Pons (tissue), 1 donor: ENCODE measurements around the gene STOM.
"Not testable (repeated sequence)": the region's sequence is repeated elsewhere in the genome, so short reads cannot be mapped to it uniquely, and the experiment has no call there.

Experiments
- DNase-seq: peaks from one replicate; pipeline ENCODE4 v3.0.0-alpha.2; 2016; ENCODE audit warnings: low spot score

The STOM gene, protein sequence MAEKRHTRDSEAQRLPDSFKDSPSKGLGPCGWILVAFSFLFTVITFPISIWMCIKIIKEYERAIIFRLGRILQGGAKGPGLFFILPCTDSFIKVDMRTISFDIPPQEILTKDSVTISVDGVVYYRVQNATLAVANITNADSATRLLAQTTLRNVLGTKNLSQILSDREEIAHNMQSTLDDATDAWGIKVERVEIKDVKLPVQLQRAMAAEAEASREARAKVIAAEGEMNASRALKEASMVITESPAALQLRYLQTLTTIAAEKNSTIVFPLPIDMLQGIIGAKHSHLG

DNA sequence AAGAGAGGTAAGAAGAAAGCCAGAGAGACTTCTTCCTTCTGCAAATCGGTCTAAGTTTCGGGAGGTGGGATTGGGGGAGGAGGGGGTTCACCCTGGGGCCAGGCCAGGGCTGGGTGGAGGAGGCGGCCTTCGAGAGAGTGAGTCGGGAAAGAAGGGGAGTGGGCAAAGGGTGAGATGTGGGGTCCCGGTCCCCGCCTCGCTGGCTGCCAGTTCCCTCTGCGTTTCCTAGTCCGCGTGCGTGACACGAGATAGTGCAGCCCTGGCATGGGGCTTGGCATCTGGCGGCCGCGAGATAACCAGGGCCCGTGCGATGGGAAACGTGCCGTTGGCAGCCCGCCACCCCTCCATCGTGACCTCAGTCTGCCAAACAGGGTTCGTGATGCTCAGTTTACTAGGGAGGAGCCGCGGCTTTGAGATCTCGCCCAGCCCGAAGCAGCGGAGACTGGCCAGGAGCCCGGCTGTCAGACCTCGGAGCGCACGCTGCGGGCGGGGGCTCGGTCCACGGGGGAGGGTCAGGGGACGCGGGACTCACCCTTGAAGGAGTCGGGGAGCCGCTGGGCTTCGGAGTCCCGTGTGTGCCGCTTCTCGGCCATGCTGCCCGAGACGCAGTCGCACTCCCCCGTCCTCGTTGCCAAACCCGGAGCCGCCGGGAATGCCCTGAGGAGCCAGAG lies at the start of gene STOM:
STOM (minus strand) TSS at position 656 of the 671 bp plus-strand sequence; CDS start at position 593, 63 bp downstream.
- peak; percentile 46 for DNase-seq

DNA sequence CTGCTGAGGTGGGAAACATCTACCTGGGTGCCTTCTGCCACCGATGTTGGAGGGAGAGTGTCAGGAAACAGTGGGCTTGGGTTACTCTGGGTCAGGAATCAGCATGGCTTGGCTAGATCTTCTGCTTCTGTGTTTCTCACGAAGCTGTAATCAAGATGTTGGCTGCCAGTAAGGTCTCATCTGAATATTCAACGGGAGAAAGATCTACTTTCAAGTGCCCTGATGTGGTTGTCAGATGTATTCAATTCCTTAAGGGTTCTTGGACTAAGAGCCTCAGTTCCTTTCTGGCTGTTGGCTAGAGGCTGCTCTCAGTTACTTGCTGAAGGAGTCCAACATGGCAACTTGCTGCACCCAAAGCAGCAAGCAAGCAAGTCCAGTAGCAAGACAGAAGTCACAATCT lies 41.9 kb upstream of the STOM start:
- DNase-seq = no peak

DNA sequence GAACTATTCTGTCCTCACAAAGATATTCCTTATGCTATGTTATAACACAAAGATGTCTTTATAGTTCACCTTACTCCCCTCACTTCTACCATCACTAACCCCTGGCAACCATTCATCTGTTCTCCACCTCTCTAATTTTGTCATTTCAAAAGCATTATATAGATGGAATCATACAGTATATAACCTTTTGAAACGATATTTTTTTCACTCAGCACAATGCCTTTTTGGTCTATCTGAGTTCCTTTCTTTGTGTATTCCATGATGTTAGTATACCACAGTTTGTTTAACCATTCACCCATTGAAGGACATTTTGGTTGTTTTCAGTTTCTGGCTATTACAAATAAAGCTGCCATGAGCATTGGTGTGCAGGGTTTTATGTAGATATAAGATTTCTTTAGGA lies 35.8 kb upstream of the STOM start:
- DNase-seq = no peak

DNA sequence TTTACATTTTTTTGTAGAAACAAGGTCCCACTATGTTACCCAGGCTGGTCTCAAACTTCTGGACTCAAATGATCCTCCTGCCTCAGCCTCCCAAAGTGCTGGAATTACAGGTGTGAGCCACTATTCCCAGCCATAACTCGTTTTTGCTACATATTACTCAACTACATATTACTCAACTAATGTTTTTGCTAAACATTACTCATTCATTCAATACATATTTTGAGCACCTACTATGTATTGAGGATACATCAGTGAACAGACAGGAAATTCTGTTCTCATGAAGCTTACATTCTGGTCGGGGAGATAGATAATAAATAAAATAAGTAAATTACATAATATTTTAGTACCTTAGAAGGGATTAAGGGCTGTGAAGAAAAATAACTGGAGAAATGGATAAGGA lies 34.9 kb upstream of the STOM start:
- no peak for DNase-seq

DNA sequence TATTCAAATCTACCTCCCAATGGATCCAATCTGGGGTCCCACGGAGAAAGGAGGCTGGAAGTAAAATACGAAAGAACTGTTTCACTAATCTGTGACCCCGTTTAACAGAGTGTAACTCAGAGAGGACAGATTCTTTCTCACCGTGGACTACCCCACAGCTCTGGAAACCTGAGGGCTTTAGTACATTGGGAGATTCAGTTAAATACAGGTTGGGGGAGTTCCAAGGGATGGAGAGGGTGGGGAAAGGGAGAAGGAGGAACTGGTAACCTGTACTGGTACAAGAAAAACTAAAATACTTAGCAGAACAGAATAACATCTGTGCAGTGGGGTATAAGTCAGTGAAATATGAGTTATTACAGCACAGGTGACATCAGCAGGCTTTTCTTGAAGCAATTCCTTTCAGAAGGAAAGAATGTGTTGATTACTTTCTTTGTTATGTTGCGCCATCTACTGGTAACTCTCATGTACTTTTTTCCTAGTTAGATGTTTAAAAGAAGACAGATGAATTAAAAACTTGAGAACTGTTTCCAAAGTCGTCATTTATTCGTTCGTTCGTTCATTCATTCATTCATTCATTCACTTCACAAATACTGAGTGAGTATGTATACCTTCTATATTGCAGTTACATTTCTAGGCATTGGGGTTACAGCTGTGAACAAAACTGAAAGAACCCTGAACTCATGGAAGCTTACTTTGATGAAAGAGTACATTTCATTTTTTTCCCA lies 30.0 kb upstream of the STOM start:
- DNase-seq = peak; percentile 85

DNA sequence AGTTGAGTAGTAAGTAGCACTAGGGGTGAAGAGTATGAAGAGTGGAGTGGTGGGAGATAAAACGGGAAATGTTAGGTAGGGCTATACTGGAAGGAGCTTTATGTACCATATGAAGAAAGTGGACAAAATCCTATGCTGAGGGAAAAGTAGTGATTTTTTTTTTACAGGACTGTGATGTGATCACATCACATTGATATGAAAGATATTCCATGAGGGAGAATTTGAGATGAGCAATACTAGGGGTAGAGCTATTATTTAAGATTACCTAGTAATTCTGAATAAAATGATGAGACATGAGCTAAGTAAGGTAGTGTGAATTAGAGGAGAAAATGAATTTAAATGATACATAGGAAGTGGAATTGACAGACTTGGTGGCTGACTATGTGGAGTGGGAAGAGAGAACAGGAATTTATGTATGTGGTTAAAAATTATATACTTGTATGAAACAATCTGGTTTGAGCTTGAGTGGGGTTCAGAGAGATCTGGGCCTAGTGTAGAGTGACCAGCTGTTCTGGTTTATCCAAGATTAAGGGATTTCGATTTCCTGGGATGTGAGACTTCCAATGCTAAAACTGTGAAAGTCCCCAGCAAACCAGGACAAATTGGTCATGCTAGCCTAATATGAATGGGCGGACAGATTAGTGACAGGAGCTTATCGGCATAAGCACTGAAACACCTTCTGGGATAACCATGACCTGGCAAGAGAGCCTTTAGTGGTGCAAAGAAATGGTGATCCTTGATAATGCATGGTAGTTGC lies 29.3 kb upstream of the STOM start:
- no peak for DNase-seq

DNA sequence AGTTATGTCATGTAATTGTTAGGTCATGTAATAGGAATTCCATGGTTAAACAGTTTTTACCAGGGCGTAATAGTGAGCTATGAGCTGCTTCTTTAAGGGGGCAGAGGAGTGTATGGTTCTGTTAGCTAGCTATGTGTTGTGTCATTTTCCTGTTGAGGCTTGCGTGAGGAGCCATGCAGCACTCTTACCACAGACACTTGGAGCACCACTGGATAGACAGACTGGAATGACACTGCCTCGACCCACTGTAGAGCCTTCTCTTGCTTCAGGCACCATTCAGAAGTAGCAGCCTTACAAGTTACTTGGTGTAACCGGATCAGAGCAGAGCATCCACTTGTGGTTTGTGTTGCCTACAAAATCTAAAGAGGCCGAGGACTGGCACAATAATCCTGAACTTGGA lies 28.3 kb upstream of the STOM start:
- DNase-seq = no peak

DNA sequence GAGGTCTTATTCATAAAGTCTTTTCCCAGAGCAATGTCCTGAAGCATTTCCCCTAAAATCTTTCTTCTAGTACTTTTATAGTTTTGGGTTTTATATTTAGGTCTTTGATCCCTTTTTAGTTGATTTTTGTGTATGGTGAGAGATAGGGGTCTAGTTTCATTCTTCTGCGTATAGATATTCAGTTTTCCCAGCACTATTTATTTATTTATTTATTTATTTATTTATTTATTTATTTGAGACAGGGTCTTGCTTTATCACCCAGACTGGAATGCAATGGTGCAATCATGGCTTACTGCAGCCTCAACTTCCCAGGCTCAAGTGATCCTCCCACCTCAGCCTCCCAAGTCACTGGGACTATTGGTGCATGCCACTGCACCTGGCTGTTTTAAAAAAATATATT lies 27.2 kb upstream of the STOM start:
- not testable (repeated sequence) for DNase-seq

DNA sequence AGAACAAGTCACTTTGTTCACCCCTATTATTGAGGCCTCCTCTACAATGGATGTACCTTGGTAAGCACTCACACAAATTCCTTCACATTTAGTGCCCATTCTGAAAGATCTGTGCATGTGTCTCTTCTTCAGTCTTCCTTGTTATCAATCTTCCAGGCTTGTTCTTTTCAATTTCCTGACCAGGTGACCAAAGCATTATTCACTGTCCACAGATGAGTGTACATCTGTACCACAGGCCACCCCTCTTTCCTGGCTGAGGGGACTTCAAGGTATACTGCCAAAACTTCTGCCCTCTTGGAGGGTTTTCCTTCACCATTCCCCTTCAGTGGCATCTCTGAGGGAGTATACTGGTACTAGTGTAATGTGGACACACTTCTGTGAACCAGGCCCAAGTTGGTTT lies 25.5 kb upstream of the STOM start:
- DNase-seq = no peak

DNA sequence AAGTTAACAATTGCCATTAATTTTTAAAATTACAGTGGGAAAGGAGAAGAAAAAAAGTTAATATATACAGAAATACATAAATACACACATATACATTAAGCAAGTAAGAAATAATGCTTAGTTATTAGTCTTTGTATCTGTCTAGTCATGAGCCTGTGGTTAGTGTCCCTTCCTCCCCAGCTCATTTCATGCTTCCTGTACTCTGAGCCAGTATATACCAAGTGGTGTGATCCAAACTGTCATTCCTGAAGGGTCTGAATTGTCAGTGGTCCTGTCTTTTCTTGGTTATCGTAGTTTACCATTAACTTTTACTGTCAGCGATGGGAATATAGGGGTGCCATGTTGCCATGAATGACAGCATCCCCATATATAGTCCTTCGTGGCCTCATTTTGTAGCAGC lies 24.2 kb upstream of the STOM start:
- DNase-seq = no peak

DNA sequence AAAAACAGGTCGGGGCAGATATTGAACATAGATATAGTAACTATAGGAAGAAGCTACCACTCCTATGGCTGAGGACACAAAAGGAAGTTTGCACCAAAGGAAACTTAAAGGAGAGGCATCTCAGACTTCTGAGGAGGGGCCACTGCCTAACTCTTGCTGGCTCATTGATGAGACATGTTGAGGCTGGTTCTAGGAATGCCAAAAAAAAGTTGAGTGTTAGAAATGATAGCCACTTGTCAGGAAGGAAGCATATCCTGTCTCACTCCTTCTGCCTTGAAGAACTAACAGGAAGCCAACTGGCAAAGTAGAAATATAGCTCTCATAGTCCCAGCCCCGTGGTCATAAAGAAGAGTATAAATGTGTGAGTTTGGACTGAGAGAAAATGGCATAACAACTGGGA lies 23.3 kb upstream of the STOM start:
- DNase-seq = no peak

DNA sequence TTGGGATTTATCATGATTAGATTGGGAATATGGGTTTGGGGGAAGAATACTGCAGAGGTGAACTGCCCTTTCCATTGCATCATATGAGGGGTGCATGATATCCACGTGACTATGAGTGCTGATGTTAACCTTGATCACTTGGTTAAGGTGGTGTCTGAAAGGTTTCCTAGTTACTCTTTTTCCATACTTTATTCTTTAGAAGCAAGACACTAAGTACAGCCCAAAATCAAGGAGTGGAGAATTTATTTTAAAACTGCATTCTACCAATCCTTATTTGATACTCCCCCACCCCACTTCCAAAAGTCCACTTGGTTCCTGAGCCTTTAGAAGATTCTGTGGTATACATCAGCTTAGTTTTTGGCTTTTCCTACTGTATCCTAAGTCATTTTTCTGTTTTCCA lies 20.3 kb upstream of the STOM start:
- DNase-seq = no peak

DNA sequence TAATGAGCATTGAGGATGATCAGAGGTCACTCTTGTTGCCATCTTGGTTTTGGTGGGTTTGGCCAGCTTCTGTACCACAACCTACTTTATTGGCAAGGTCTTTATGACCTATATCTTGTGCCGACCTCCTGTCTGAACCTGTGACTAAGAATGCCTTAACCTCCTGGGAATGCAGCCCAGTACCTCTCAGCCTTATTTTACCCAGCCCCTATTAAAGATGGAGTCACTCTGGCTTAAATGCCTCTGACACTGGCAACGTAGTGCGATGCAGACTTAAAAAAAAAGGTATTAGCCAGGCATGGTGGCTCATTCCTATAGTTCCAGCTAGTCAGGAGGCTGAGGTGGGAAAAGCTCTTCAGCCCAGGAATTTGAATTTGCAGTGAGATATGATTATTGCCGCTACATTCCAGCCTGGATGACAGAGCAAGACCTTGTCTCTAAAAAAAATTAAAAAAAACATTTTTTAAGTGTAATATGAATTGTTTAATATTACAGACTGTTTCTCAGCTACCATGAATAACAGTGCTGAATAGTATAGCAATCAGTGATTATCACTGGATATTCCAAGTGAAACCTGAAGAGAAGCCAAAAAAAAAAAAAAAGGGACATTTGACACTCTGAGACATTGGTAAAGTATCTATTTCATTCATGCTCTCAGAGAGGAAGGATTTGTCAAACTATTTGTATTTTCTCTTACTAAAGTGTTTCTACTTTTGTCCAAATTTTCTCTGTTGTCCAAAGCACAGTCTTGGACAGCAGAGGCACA lies 18.3 kb upstream of the STOM start:
- DNase-seq = no peak

DNA sequence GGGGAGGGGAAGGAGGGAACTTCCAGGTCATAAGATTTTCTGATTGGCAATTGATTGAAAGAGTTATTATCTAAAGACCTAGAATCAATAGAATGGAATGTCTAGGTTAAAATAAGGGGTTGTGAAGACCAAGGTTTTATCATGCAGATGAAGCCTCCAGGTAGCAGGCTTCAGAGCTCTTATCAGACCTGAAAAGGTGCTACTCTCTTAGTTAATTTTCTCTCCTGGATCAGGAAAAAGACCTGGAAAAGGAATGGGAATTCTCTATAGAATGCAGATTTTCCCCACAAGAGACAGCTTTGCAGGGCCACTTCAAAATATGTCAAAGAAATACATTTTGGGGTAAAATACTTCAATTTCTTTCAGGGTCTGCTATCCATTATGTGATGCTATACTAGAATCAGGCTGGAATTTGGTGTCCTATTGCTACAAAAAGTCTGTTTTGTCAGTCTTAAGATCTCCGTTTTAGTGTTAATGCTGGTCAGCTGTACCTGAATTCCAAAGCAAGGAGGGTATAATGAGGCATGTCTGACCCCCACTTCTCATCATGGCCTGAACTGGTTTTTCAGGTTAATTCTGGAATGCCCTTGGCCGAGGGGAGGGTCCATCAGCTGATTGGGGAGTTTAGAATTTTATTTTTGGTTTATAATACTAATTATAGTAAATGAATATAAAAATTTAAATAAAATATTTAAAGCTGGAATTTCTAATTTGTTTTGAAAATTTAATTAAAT lies 16.6 kb upstream of the STOM start:
- DNase-seq = no peak

DNA sequence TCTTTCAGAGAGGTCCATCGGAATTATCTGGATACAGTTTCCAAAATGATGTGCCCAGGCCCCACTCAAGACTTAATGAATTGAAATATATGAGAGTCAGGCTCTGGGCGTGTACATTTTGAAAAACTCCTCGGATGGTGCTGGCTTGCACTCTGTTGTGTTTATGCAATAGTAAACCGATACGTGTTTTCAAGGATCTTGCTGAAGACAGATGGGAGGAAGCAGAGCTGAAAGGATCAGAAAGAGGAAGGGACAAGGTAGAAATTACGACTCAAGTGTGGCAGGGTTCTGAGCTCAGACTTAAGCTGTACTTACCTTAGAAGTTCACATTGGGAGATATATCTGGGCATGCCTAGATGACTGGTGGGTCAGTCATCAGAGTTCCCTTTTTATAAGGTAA lies 13.7 kb upstream of the STOM start:
- DNase-seq = no peak

DNA sequence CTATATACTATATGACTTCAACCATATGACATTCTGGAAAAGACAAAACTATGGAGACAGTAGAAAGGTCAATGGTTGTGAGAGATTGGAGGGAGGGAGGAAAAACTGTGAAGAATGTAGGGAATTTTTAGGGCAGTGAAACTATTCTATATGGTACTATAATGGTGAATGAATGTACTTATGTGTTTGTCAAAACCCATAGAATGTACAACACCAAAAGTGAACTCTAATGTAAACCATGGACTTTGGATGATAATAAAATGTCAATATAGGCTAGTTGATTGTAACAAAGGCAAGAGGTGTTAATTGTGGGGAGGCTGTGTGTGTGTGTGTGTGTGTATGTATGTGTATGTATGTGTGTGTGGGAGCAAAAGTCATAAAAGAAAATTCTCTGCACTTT lies 10.8 kb upstream of the STOM start:
- DNase-seq = no peak

DNA sequence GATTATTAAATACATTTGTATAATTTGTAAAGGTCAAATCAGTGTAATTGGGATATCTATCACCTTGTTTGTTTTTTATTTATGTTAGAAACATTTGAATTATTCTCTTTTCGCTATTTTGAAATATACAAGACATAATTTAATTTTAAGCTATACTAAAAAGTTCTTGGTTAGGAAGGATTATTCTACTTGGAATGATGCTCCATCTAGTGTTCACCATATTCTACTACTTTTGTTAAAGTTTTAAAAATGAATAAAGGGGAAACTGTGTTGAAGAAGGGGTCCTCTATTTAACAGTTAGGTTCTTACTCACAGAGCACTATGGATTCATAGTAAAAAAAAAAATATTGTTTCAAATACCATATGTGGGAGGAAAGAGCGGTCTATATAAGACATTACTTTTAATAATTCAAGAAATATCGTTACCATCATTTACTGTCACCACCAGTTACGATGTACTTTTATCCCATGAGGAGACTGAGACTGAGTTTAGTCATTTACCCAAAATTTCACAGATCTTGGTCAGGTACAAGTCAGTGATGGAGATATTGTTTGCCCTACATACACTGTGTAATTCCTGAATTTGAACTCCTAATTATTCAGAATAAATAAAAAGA lies 6.3 kb upstream of the STOM start:
- DNase-seq = no peak

DNA sequence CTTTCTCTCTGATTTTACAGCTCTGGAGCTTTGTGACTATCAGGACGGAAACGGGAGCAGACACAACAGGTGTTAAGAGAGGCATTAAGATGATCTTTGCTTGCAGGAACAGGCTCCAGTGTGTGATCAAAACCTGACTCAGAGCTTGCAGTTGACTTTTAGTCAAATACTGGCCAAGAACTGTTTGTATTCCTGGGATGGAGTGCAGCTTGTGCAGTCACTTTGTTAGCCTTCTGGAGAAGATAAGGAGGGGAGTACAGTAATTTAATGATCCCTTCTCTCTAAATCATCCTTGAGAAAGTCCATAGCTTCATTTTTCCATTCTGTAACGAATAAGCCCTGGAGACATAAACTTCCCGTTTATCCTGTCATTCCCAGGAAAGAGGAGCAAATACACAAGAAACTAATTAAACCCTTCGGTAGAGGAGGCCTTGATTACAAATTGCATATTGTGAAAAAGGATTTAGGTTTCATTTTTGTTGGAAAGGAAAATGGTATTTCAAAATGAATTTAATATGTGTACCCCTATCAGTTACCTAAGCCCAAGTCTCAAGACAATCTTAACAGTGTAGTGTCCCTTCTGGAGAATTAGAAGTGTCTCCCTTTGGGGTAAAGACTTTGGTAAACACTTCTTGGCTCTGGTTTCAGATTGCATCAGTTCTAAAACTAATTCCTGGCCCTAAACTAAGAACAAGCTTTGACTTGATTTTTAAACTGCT lies 3.1 kb upstream of the STOM start:
- no peak for DNase-seq

DNA sequence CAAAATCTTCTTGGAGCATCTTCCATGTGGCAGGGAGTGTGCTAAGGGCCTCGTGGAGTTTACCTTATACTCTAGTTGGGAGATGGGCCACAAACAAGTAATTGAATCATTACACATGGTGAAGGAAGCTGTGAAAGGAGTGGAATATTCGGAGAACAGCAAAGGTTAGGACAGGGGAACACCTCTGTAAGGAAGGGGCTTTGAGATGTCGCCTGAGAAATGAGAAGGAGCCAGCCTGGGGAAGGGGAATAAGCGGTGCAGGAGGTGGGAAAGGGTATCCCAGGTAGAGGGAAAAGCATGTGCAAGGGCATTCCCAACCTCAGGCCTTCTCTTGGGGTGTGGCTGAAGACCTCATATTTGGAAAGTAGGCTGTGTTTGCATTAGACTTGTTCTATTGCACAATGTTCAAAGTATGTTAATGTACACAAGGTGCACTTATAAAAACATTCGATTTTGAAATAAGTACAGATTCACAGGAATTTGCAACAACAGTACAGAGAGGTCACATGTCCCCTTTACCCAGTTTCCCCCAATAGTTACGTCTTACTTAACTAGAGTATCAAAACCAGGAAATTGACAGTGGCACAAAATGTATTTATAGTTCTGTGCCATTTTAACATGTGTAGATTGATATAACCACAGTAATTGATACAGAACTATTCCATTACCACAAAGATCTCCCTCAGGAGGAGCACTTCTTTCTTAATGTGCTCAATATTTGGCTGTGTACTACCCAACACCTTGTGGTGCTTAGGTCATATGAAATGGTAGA lies 2.4 kb upstream of the STOM start:
- DNase-seq = no peak
